ENCODE measurements around the gene ZNG1B. TPM values are rescaled to one million over a fixed set of nuclear protein-coding genes. Genes with fewer than 3 reads are reported as not detected.
"Not testable (repeated sequence)": the region's sequence is repeated elsewhere in the genome, so short reads cannot be mapped to it uniquely, and the experiment has no call there.

The ZNG1B gene
- total RNA-seq, 2 donors from 2014 or later = 28.2 to 28.9 TPM

- DNase-seq; intact Hi-C loops (cut with DNase I): not testable (repeated sequence)
- ATAC-seq = peak in 1 of 2 donors; percentile 48
Measured at GRCh38 chr2:113502216-113503093, 65.0 kb downstream of the ZNG1B start.

GRCh38 chr2:113503094-113504042 is 65.9 kb downstream of the ZNG1B start:
- intact Hi-C loops (cut with DNase I) = not testable (repeated sequence)
- ATAC-seq (peak; percentile 76 to 81), DNase-seq (peak; percentile 32)

- ATAC-seq; intact Hi-C loops (cut with DNase I); DNase-seq: not testable (repeated sequence)
Measured at GRCh38 chr2:113504081-113504480, 66.6 kb downstream of the ZNG1B start.

- ATAC-seq; intact Hi-C loops (cut with DNase I); DNase-seq: not testable (repeated sequence)
Measured at GRCh38 chr2:113507394-113508140, 70.1 kb downstream of the ZNG1B start.

GRCh38 chr2:113508187-113508586 is 70.7 kb downstream of the ZNG1B start:
- DNase-seq; ATAC-seq; intact Hi-C loops (cut with DNase I): not testable (repeated sequence)

- DNase-seq; intact Hi-C loops (cut with DNase I); ATAC-seq: not testable (repeated sequence)
Measured at GRCh38 chr2:113510913-113511312, 73.4 kb downstream of the ZNG1B start.

- intact Hi-C loops (cut with DNase I) = not testable (repeated sequence)
Measured at GRCh38 chr2:113511859-113512258, 74.4 kb downstream of the ZNG1B start.

GRCh38 chr2:113515457-113515856 is 78.0 kb downstream of the ZNG1B start:
- DNase-seq; ATAC-seq; intact Hi-C loops (cut with DNase I): not testable (repeated sequence)

More at GRCh38 chr2:113511859-113512258, 74.4 kb downstream of the ZNG1B start:
- ATAC-seq, DNase-seq: not testable (repeated sequence)

GRCh38 chr2:113515995-113516394 is 78.5 kb downstream of the ZNG1B start:
- DNase-seq; intact Hi-C loops (cut with DNase I); ATAC-seq: not testable (repeated sequence)

GRCh38 chr2:113517025-113517424 is 79.5 kb downstream of the ZNG1B start:
- intact Hi-C loops (cut with DNase I); ATAC-seq; DNase-seq: not testable (repeated sequence)

- intact Hi-C loops (cut with DNase I); DNase-seq: not testable (repeated sequence)
- ATAC-seq = peak; percentile 55 to 91
Measured at GRCh38 chr2:113520837-113521236, 83.3 kb downstream of the ZNG1B start.

GRCh38 chr2:113521492-113521891 is 84.0 kb downstream of the ZNG1B start:
- ATAC-seq = peak in 1 of 2 donors; percentile 89
- DNase-seq; intact Hi-C loops (cut with DNase I): not testable (repeated sequence)

- ATAC-seq; DNase-seq; intact Hi-C loops (cut with DNase I): not testable (repeated sequence)
Measured at GRCh38 chr2:113524986-113525385, 87.5 kb downstream of the ZNG1B start.

- peak; percentile 86 to 92 for ATAC-seq
- DNase-seq; intact Hi-C loops (cut with DNase I): not testable (repeated sequence)
Measured at GRCh38 chr2:113527350-113528045, 90.0 kb downstream of the ZNG1B start.

GRCh38 chr2:113528126-113528525 is 90.6 kb downstream of the ZNG1B start:
- DNase-seq; intact Hi-C loops (cut with DNase I); ATAC-seq: not testable (repeated sequence)

- intact Hi-C loops (cut with DNase I); DNase-seq: not testable (repeated sequence)
- peak in 1 of 2 donors; percentile 60 for ATAC-seq
Measured at GRCh38 chr2:113528904-113529303, 91.4 kb downstream of the ZNG1B start.

GRCh38 chr2:113532991-113533390 is 95.5 kb downstream of the ZNG1B start:
- ATAC-seq; DNase-seq; intact Hi-C loops (cut with DNase I): not testable (repeated sequence)

- intact Hi-C loops (cut with DNase I); DNase-seq; ATAC-seq: not testable (repeated sequence)
Measured at GRCh38 chr2:113536573-113536972, 99.1 kb downstream of the ZNG1B start.

Data from left cardiac atrium (tissue), 4 donors.